GM12878 (cell line): Measurements from ENCODE around the gene GGNBP2. TPM values are rescaled to one million over a fixed set of nuclear protein-coding genes. Genes with fewer than 3 reads are reported as not detected.

Source experiments
- ATAC-seq: fragments of 200-7000 bp; cut with Tn5 transposase; 3 replicates; pipeline ENCODE4 v1.9.1; 2020; ENCODE audit warnings: mild to moderate bottlenecking, moderate library complexity
- BruUV-seq: library from RNA; stranded (reverse); fragments of 400-500 nt; replicated peaks from 2 replicates; lab custom pipeline; 2021; lab: Mats Ljungman, UMichigan
- CTCF ChIA-PET: fragments of 300-600 bp; sonication (Branson Sonifier 250); formaldehyde crosslinking; extraction: SDS; loops from one replicate; lab custom pipeline; 2021; ENCODE audit warnings: inconsistent platforms; lab: Yijun Ruan, JAX
- POLR2A ChIA-PET: fragments of 350-600 bp; formaldehyde crosslinking; extraction: SDS; loops from one replicate; lab custom pipeline; 2021; ENCODE audit warnings: inconsistent platforms; lab: Charles Lee
- RAD21 ChIA-PET: fragments of 300-600 bp; sonication (Branson Sonifier 250); formaldehyde crosslinking; loops from one replicate; lab custom pipeline; 2023; ENCODE audit warnings: antibody characterized with exemption; ENCODE audit not compliant: unreplicated experiment; lab: Charles Lee
- SMC1A ChIA-PET: fragments of 300-600 bp; sonication (Branson Sonifier 250); formaldehyde crosslinking; loops from one replicate; lab custom pipeline; 2023; ENCODE audit not compliant: unreplicated experiment, uncharacterized antibody; lab: Charles Lee
- DNase-seq: peaks from one replicate; pipeline ENCODE4 v3.0.0-alpha.2; 2011; ENCODE audit warnings: low read depth, low spot score
- FAIRE-seq: peaks from 3 replicates; lab custom pipeline; 2011; peaks lifted over from hg19 to GRCh38; lab: Jason Lieb, UNC
- H2AFZ ChIP-seq: 2 replicates; pipeline ENCODE4 v1.6.0; 2011; ENCODE audit warnings: low read depth, low read length, control low read depth; ENCODE audit not compliant: control insufficient read depth
- H3K27ac ChIP-seq: 2 replicates; pipeline ENCODE4 v1.5.1; 2011; ENCODE audit warnings: control low read depth; ENCODE audit not compliant: control insufficient read depth, insufficient read depth
- H3K27me3 ChIP-seq, 2 experiments: replicated peaks in 1 of 2; 2 replicates each; pipeline versions ENCODE4 v1.6.0 to v1.6.1; 2011; ENCODE audit warnings: low read length in 1 of 2; ENCODE audit not compliant: control insufficient read depth in 2 of 2, insufficient read depth in 2 of 2
- H3K36me3 ChIP-seq, 2 experiments: 2 replicates each; pipeline ENCODE4 v1.5.1; 2011; ENCODE audit warnings: low read length in 1 of 2; ENCODE audit not compliant: control insufficient read depth in 2 of 2, insufficient read depth in 2 of 2
- H3K4me1 ChIP-seq: 2 replicates; pipeline ENCODE4 v1.6.1; 2011; ENCODE audit warnings: mild to moderate bottlenecking, low read length, moderate library complexity, mixed read lengths; ENCODE audit not compliant: control insufficient read depth, insufficient read depth
- H3K4me2 ChIP-seq: 2 replicates; pipeline ENCODE4 v1.6.0; 2011; ENCODE audit warnings: control low read depth; ENCODE audit not compliant: control insufficient read depth, insufficient read depth
- H3K4me3 ChIP-seq: fragments of 200-600 bp; sonication (generic); 2 replicates; pipeline ENCODE4 v1.5.1; 2016
- H3K79me2 ChIP-seq: 2 replicates; pipeline ENCODE4 v1.6.0; 2011; ENCODE audit warnings: low read length; ENCODE audit not compliant: control insufficient read depth, insufficient read depth
- H3K9ac ChIP-seq: 2 replicates; pipeline ENCODE4 v1.8.0; 2011; ENCODE audit warnings: low read length, control low read depth, mixed read lengths; ENCODE audit not compliant: control insufficient read depth, insufficient read depth
- H3K9me3 ChIP-seq: replicated peaks from 3 replicates; pipeline ENCODE4 v1.5.1; 2011; ENCODE audit warnings: mild to moderate bottlenecking, low read length; ENCODE audit not compliant: control insufficient read depth, insufficient read depth
- H4K20me1 ChIP-seq: 2 replicates; pipeline ENCODE4 v1.6.0; 2011; ENCODE audit not compliant: control insufficient read depth, insufficient read depth
- BCL11A ChIP-seq: IDR thresholded peaks from 2 replicates; pipeline ENCODE4 v1.6.1; 2011; ENCODE audit warnings: low read depth, low read length
- CHD2 ChIP-seq: IDR thresholded peaks from 2 replicates; pipeline ENCODE4 v1.6.1; 2011; ENCODE audit warnings: low read depth, low read length, improper control_type of control experiment, borderline replicate concordance
- NR2F1 ChIP-seq: fragments of 450-650 bp; conservative IDR thresholded peaks from 2 replicates; pipeline ENCODE4 v1.6.1; 2017; ENCODE audit warnings: mild to moderate bottlenecking
- POLR2AphosphoS2 ChIP-seq: IDR thresholded peaks from 2 replicates; pipeline ENCODE4 v1.6.1; 2011; ENCODE audit warnings: low read depth, mild to moderate bottlenecking, low read length, improper control_type of control experiment, moderate library complexity
- POU2F2 ChIP-seq: IDR thresholded peaks from 3 replicates; pipeline ENCODE4 v1.6.1; 2011; ENCODE audit warnings: low read depth, mild to moderate bottlenecking, low read length, borderline replicate concordance
- RAD21 ChIP-seq: IDR thresholded peaks from 2 replicates; pipeline ENCODE4 v1.6.1; 2011; ENCODE audit warnings: mild to moderate bottlenecking, low read depth, low read length, moderate library complexity; ENCODE audit not compliant: insufficient read depth
- RUNX3 ChIP-seq: IDR thresholded peaks from 2 replicates; pipeline ENCODE4 v1.6.1; 2012; ENCODE audit warnings: low read length, inconsistent platforms
- SMC3 ChIP-seq: IDR thresholded peaks from 2 replicates; pipeline ENCODE4 v1.6.1; 2011; ENCODE audit warnings: low read length, improper control_type of control experiment, borderline replicate concordance
- WGBS: methylation state at CpG from one replicate; pipeline ENCODE4 v1.1.6; 2016; ENCODE audit warnings: low lambda C conversion rate; ENCODE audit not compliant: insufficient replicate concordance, insufficient coverage; ENCODE audit errors: missing lambda C conversion rate; 5-methylcytosine and 5-hydroxymethylcytosine counted together
- in situ Hi-C: fragments of 300-500 bp; cut with MboI; formaldehyde crosslinking; loops from 9 replicates; pipeline ENCODE4 v1.14.3; 2018; ENCODE audit warnings: mixed read lengths
- intact Hi-C: fragments of 100-400 bp; cut with micrococcal nuclease; formaldehyde crosslinking; loops from one replicate; pipeline ENCODE4 v1.14.2; 2022; ENCODE audit not compliant: unreplicated experiment
- polyA plus RNA-seq, 11 experiments: library from polyadenylated mRNA; depleted of rRNA in 4 of 11; unstranded in 6 of 11; stranded (reverse) in 5 of 11; fragments of >200 nt; fragmentation: Nextera tagmentation in 4 of 11; fragmentation: Illumina TruSeq in 1 of 11; extraction: Ambion mirVana in 4 of 11; extraction: Trizol in 1 of 11; gene quantifications; 1 replicate in 1 of 11; 2 replicates in 10 of 11; pipeline versions ENCODE4 v1.2.1 to v1.2.3, GENCODE V29; 2011 to 2016; ENCODE audit warnings: inconsistent platforms in 2 of 11, missing spikeins in 2 of 11, low read depth in 1 of 11
- total RNA-seq, 4 experiments: library from RNA; depleted of rRNA in 3 of 4; stranded (reverse); fragments of >200 nt in 3 of 4; fragmentation: Illumina TruSeq in 1 of 4; extraction: Trizol in 1 of 4; gene quantifications; 2 replicates each; pipeline versions ENCODE4 v1.2.1 to v1.2.3, GENCODE V29; 2013 to 2021
- TF ChIP-seq, protein P1 (sequence below): fragments of 450-650 bp; IDR thresholded peaks from 2 replicates; pipeline ENCODE4 v1.6.1; 2016; ENCODE audit warnings: mild to moderate bottlenecking, moderate library complexity, borderline replicate concordance
- TF ChIP-seq, protein P2 (sequence below), 3 experiments: IDR thresholded peaks in 2 of 3; conservative IDR thresholded peaks in 1 of 3; 2 replicates each; pipeline ENCODE4 v1.5.1; 2011; ENCODE audit warnings: low read depth in 3 of 3, low read length in 3 of 3, mild to moderate bottlenecking in 3 of 3, control low read depth in 2 of 3, moderate library complexity in 2 of 3, inconsistent platforms in 1 of 3, mixed read lengths in 1 of 3; ENCODE audit not compliant: control insufficient read depth in 2 of 3, insufficient read depth in 1 of 3; ENCODE audit errors: extremely low read depth in 1 of 3

The GGNBP2 gene
- total and polyA plus RNA-seq, 10 of the 15 experiments (the other 5 are each of a cell fraction or from before 2014, with no cell fraction given) = 36.3 to 82.0 (median 50.0) TPM

DNA sequence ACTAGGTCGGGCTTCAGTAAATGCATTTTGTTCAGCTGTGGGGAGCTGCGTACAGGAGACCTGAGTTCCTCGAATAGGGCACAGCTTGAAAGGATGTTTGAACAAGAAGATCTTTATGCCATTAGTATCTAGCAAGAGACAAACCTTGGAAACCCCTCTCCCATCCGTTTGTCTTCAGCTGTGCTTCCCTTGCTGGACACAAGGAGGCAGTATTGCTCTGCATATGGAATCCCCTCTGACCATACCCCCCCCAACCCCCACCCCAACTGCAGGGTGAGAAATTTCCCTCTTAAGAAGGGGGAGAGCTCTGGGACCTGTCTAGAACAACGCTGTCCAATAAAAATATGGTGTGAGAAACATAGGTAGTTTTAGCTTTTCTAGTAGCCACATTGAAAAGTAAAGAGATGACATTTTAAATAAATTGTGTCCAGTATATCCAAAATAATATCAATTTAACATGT is 58.2 kb downstream of the GGNBP2 start:
- peak; percentile 41 for ATAC-seq
- H2AFZ ChIP-seq = no peak overlapping the region

More for the DNA sequence above, 58.2 kb downstream of the GGNBP2 start:
- ChIA-PET SMC1A (interaction anchor here (0.8 to 4.2 kb wide), 19 partner anchors 10 to 794 kb away, joined by 3 to 29 read pairs (median 4); partner anchors contain the start of genes AATF and PIGW), POLR2A (interaction anchor here (0.6 to 3.0 kb wide), 5 partner anchors 9 to 688 kb away, joined by 3 to 28 read pairs (median 3); partner anchors contain the start of gene GGNBP2), RAD21 (interaction anchor here (0.6 to 4.3 kb wide), 28 partner anchors 8 to 1830 kb away, joined by 3 to 34 read pairs (median 4); partner anchors contain the start of genes DHRS11, GGNBP2, MYO19 and PIGW), CTCF (interaction anchor here (0.7 to 4.3 kb wide), 40 partner anchors 9 to 1001 kb away, joined by 3 to 91 read pairs (median 5); partner anchors contain the start of genes DHRS11, GGNBP2, MYO19 and PIGW)
- Histone ChIP-seq H3K27ac (0 out of 2 replicates have a peak overlapping the region, but pooled peaks have one; percentile 90), H3K36me3 (peaks cover 0 to 4% of the 10 kb centered on the region in 2 experiments; a peak in 1 of 4 replicates), H3K4me2 (peak overlapping the region; percentile 86), H3K27me3 (no peaks in the 10 kb centered on the region), H3K4me3 (peak overlapping the region; percentile 89), H3K9me3 (no peaks in the 10 kb centered on the region), H3K79me2 (peaks cover 37% of the 10 kb centered on the region)
- in situ Hi-C loops (loop anchor here (10.0 to 25.0 kb wide), 3 partner anchors 459 to 762 kb away; no protein-coding TSS in a partner anchor), intact Hi-C loops (loop anchor here (5.0 kb wide), 1 partner anchor 56 kb away; no protein-coding TSS in a partner anchor)
- DNase-seq (peak; percentile 54), FAIRE-seq (no peak)
- under 1% methylated on average over 5 of the region's 5 CpGs for WGBS
- no TSS peak for BruUV-seq
- TF ChIP-seq CHD2 (0 out of 2 replicates have a peak, but pooled peaks have one; percentile 27), RUNX3 (peak; percentile 50; the same call in 1 of the 2 replicates), POLR2AphosphoS2 (no peak), RAD21 (peak; percentile 79), POU2F2 (peak; percentile 61; the same call in 1 of the 3 replicates), NR2F1 (no peak), BCL11A (no peak), SMC3 (peak; percentile 49; the same call in 1 of the 2 replicates)
- TF ChIP-seq, protein P1, sequence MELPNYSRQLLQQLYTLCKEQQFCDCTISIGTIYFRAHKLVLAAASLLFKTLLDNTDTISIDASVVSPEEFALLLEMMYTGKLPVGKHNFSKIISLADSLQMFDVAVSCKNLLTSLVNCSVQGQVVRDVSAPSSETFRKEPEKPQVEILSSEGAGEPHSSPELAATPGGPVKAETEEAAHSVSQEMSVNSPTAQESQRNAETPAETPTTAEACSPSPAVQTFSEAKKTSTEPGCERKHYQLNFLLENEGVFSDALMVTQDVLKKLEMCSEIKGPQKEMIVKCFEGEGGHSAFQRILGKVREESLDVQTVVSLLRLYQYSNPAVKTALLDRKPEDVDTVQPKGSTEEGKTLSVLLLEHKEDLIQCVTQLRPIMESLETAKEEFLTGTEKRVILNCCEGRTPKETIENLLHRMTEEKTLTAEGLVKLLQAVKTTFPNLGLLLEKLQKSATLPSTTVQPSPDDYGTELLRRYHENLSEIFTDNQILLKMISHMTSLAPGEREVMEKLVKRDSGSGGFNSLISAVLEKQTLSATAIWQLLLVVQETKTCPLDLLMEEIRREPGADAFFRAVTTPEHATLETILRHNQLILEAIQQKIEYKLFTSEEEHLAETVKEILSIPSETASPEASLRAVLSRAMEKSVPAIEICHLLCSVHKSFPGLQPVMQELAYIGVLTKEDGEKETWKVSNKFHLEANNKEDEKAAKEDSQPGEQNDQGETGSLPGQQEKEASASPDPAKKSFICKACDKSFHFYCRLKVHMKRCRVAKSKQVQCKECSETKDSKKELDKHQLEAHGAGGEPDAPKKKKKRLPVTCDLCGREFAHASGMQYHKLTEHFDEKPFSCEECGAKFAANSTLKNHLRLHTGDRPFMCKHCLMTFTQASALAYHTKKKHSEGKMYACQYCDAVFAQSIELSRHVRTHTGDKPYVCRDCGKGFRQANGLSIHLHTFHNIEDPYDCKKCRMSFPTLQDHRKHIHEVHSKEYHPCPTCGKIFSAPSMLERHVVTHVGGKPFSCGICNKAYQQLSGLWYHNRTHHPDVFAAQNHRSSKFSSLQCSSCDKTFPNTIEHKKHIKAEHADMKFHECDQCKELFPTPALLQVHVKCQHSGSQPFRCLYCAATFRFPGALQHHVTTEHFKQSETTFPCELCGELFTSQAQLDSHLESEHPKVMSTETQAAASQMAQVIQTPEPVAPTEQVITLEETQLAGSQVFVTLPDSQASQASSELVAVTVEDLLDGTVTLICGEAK = 0 out of 2 replicates have a peak, but pooled peaks have one; percentile 31
- TF ChIP-seq, protein P2, sequence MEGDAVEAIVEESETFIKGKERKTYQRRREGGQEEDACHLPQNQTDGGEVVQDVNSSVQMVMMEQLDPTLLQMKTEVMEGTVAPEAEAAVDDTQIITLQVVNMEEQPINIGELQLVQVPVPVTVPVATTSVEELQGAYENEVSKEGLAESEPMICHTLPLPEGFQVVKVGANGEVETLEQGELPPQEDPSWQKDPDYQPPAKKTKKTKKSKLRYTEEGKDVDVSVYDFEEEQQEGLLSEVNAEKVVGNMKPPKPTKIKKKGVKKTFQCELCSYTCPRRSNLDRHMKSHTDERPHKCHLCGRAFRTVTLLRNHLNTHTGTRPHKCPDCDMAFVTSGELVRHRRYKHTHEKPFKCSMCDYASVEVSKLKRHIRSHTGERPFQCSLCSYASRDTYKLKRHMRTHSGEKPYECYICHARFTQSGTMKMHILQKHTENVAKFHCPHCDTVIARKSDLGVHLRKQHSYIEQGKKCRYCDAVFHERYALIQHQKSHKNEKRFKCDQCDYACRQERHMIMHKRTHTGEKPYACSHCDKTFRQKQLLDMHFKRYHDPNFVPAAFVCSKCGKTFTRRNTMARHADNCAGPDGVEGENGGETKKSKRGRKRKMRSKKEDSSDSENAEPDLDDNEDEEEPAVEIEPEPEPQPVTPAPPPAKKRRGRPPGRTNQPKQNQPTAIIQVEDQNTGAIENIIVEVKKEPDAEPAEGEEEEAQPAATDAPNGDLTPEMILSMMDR (IDR thresholded peaks at IDR 0.05 in 2 of 3, conservative IDR thresholded peaks at IDR 0.05 in 1 of 3; ENCODE audit: control insufficient read depth in 2 of 3, extremely low read depth in 1 of 3, insufficient read depth in 1 of 3, low read depth in 3 of 3, low read length in 3 of 3) = peak; percentile 79 to 89 (median 86)
- TF ChIP-seq, all 136 proteins: peak for 7
- H4K20me1 ChIP-seq = peaks cover 2% of the 10 kb centered on the region; the same call in 1 of the 2 replicates
- H3K4me1 ChIP-seq = peaks cover 13% of the 10 kb centered on the region
- peak overlapping the region; percentile 81 for H3K9ac ChIP-seq
